HEK293 (cell line): ENCODE measurements around the gene KCTD2.

Experiments used
- CTCF ChIA-PET: fragments of 350-600 bp; formaldehyde crosslinking; extraction: SDS; loops from one replicate; lab custom pipeline; 2021; ENCODE audit warnings: antibody characterized with exemption; lab: Yijun Ruan, JAX
- POLR2A ChIA-PET: fragments of 300-600 bp; formaldehyde crosslinking; extraction: SDS; loops from one replicate; lab custom pipeline; 2020; ENCODE audit warnings: antibody characterized with exemption, inconsistent platforms; lab: Yijun Ruan, JAX
- H3K27ac ChIP-seq: fragments of 200-500 bp; sonication (Bioruptor generic); 2 replicates; pipeline ENCODE4 v1.5.1; 2014; ENCODE audit warnings: low read depth, low read length, control low read depth, inconsistent platforms; ENCODE audit errors: extremely low read depth
- H3K36me3 ChIP-seq, 2 experiments: fragments of 200-500 bp in 1 of 2; sonication (Bioruptor generic) in 1 of 2; 1 replicate in 1 of 2; 2 replicates in 1 of 2; pipeline ENCODE4 v1.5.1; 2014 to 2017; ENCODE audit warnings: inconsistent platforms in 2 of 2, low read length in 2 of 2; ENCODE audit not compliant: control insufficient read depth in 2 of 2, insufficient read depth in 1 of 2
- H3K4me1 ChIP-seq: fragments of 200-500 bp; sonication (Bioruptor generic); 2 replicates; pipeline ENCODE4 v1.5.1; 2014; ENCODE audit warnings: mild to moderate bottlenecking, low read length, inconsistent platforms; ENCODE audit not compliant: control insufficient read depth, insufficient read depth
- H3K4me3 ChIP-seq: 2 replicates; pipeline ENCODE4 v1.5.1; 2011; ENCODE audit warnings: low read depth, mild to moderate bottlenecking, control low read depth, low read length, moderate library complexity
- H3K9me3 ChIP-seq: fragments of 200-500 bp; sonication (Bioruptor generic); 2 replicates; pipeline ENCODE4 v1.5.1; 2014; ENCODE audit warnings: low read depth, low read length, inconsistent platforms; ENCODE audit not compliant: control insufficient read depth, insufficient read depth
- INSM2 ChIP-seq: fragments of 450-650 bp; formaldehyde crosslinking; IDR thresholded peaks from 2 replicates; pipeline ENCODE4 v1.5.1; 2016; ENCODE audit warnings: missing biosample characterization, missing genetic modification characterization
- SCRT2 ChIP-seq: fragments of 450-650 bp; formaldehyde crosslinking; IDR thresholded peaks from 2 replicates; pipeline ENCODE4 v1.5.1; 2016; ENCODE audit warnings: missing biosample characterization, missing genetic modification characterization
- ZIC2 ChIP-seq: fragments of 450-650 bp; formaldehyde crosslinking; IDR thresholded peaks from 2 replicates; pipeline ENCODE4 v1.5.1; 2016; ENCODE audit warnings: missing biosample characterization, missing genetic modification characterization
- ZNF112 ChIP-seq: fragments of 450-650 bp; formaldehyde crosslinking; IDR thresholded peaks from 2 replicates; pipeline ENCODE4 v1.5.0; 2017; ENCODE audit warnings: missing biosample characterization, missing genetic modification characterization
- ZNF19 ChIP-seq: fragments of 450-650 bp; formaldehyde crosslinking; IDR thresholded peaks from 2 replicates; pipeline ENCODE4; 2016; ENCODE audit warnings: missing biosample characterization, missing genetic modification characterization, low read depth
- ZNF202 ChIP-seq: fragments of 450-650 bp; formaldehyde crosslinking; IDR thresholded peaks from 2 replicates; pipeline ENCODE4 v1.5.1; 2016; ENCODE audit warnings: missing biosample characterization, missing genetic modification characterization, borderline replicate concordance
- ZNF280D ChIP-seq: fragments of 450-650 bp; formaldehyde crosslinking; IDR thresholded peaks from 2 replicates; pipeline ENCODE4 v1.5.1; 2016; ENCODE audit warnings: missing biosample characterization, missing genetic modification characterization
- ZNF335 ChIP-seq: fragments of 450-650 bp; formaldehyde crosslinking; conservative IDR thresholded peaks from 2 replicates; pipeline ENCODE4 v1.5.1; 2016; ENCODE audit warnings: missing biosample characterization, missing genetic modification characterization
- ZNF391 ChIP-seq: fragments of 450-650 bp; formaldehyde crosslinking; IDR thresholded peaks from 2 replicates; pipeline ENCODE4 v1.5.1; 2016; ENCODE audit warnings: low read depth, missing biosample characterization, missing genetic modification characterization, borderline replicate concordance
- ZNF394 ChIP-seq: fragments of 450-650 bp; formaldehyde crosslinking; IDR thresholded peaks from 2 replicates; pipeline ENCODE4 v1.5.1; 2016; ENCODE audit warnings: missing biosample characterization, missing genetic modification characterization, mild to moderate bottlenecking, moderate library complexity, borderline replicate concordance
- ZNF518A ChIP-seq: fragments of 450-650 bp; formaldehyde crosslinking; conservative IDR thresholded peaks from 2 replicates; pipeline ENCODE4 v1.5.1; 2016; ENCODE audit warnings: low read depth, missing biosample characterization, missing genetic modification characterization
- ZNF544 ChIP-seq: fragments of 450-650 bp; formaldehyde crosslinking; IDR thresholded peaks from 2 replicates; pipeline ENCODE4 v1.5.0; 2017; ENCODE audit warnings: missing biosample characterization, missing genetic modification characterization
- ZNF639 ChIP-seq: fragments of 450-650 bp; formaldehyde crosslinking; IDR thresholded peaks from 2 replicates; pipeline ENCODE4 v1.5.1; 2016; ENCODE audit warnings: missing biosample characterization, missing genetic modification characterization
- ZNF654 ChIP-seq: fragments of 450-650 bp; formaldehyde crosslinking; IDR thresholded peaks from 2 replicates; pipeline ENCODE4 v1.5.1; 2016; ENCODE audit warnings: low read depth, missing biosample characterization, missing genetic modification characterization
- ZNF768 ChIP-seq: fragments of 450-650 bp; formaldehyde crosslinking; IDR thresholded peaks from 2 replicates; pipeline ENCODE4 v1.5.1; 2018; ENCODE audit warnings: missing biosample characterization, mild to moderate bottlenecking, missing genetic modification characterization

KCTD2 gene

GRCh38 chr17:74998783-74999182, 48.2 kb upstream of the KCTD2 start (continued):
- TF ChIP-seq ZNF280D (tag by site-specific recombination) = no peak

- peaks cover 11 to 44% of the 10 kb centered on the region in 2 experiments; a peak in 2 of 3 replicates for H3K36me3 ChIP-seq
- ChIA-PET CTCF (interaction anchor here (0.5 to 1.9 kb wide), 6 partner anchors 12 to 271 kb away, joined by 3 to 9 read pairs (median 4); partner anchors contain the start of gene MIF4GD), POLR2A (interaction anchor here (1.4 to 2.3 kb wide), 4 partner anchors 12 to 17 kb away, joined by 4 to 8 read pairs (median 6); partner anchors contain the start of genes CDR2L and MRPL58)
- H3K27ac ChIP-seq = no peak overlapping the region
- TF ChIP-seq ZNF19 (tag by site-specific recombination) (no peak), ZNF518A (tag by site-specific recombination) (no peak), ZNF768 (tag by site-specific recombination) (no peak), ZNF394 (tag by site-specific recombination) (no peak), ZNF391 (tag by site-specific recombination) (no peak), INSM2 (tag by site-specific recombination) (no peak), ZNF639 (tag by site-specific recombination) (no peak), ZNF335 (tag by site-specific recombination) (no peak), ZNF654 (tag by site-specific recombination) (no peak), SCRT2 (no peak), ZNF544 (tag by site-specific recombination) (no peak), ZIC2 (tag by site-specific recombination) (no peak), ZNF112 (no peak), ZNF202 (tag by site-specific recombination) (no peak)
- H3K4me1 ChIP-seq = no peaks in the 10 kb centered on the region
- no peaks in the 10 kb centered on the region for H3K9me3 ChIP-seq
- no peak overlapping the region for H3K4me3 ChIP-seq
These were observed 47.5 kb upstream of the KCTD2 start for GRCh38 chr17:74999523-74999922.
